NCI-H187 (cell line): Measurements from ENCODE around the gene DIO3.
"Not testable (repeated sequence)": the region's sequence is repeated elsewhere in the genome, so short reads cannot be mapped to it uniquely, and the experiment has no call there.

Experiments used
- DNase-seq, 2 experiments: peaks; one replicate each; lab custom pipeline; 2025; lab: John Stamatoyannopoulos, UW

DIO3 gene

GRCh38 chr14:101542391-101542790, 18.9 kb upstream of the DIO3 start:
- no peak for DNase-seq

GRCh38 chr14:101543814-101544213, 17.5 kb upstream of the DIO3 start:
- DNase-seq: no peak

- no peak for DNase-seq
These were observed 16.7 kb upstream of the DIO3 start for GRCh38 chr14:101544550-101544949.

GRCh38 chr14:101546706-101547105, 14.6 kb upstream of the DIO3 start:
- no peak for DNase-seq

- no peak for DNase-seq
These were observed 14.1 kb upstream of the DIO3 start for GRCh38 chr14:101547107-101547738.

- no peak for DNase-seq
These were observed 13.2 kb upstream of the DIO3 start for GRCh38 chr14:101547961-101548669.

GRCh38 chr14:101548710-101549109, 12.6 kb upstream of the DIO3 start:
- DNase-seq: no peak

- DNase-seq: no peak
These were observed 12.1 kb upstream of the DIO3 start for GRCh38 chr14:101549154-101549553.

- not testable (repeated sequence) for DNase-seq
These were observed 10.9 kb upstream of the DIO3 start for GRCh38 chr14:101550202-101550912.

GRCh38 chr14:101551729-101552595, 9.3 kb upstream of the DIO3 start:
- DNase-seq: no peak

GRCh38 chr14:101552786-101553231, 8.5 kb upstream of the DIO3 start:
- DNase-seq: no peak

- DNase-seq: no peak
These were observed 7.9 kb upstream of the DIO3 start for GRCh38 chr14:101553393-101553792.

- no peak for DNase-seq
These were observed 7.4 kb upstream of the DIO3 start for GRCh38 chr14:101553931-101554330.

GRCh38 chr14:101554991-101555668, 6.2 kb upstream of the DIO3 start:
- DNase-seq: no peak

GRCh38 chr14:101555669-101556043, 5.6 kb upstream of the DIO3 start:
- not testable (repeated sequence) for DNase-seq

- no peak for DNase-seq
These were observed 5.2 kb upstream of the DIO3 start for GRCh38 chr14:101556131-101556530.

GRCh38 chr14:101556566-101557320, 4.6 kb upstream of the DIO3 start:
- DNase-seq: no peak

- no peak for DNase-seq
These were observed 4.0 kb upstream of the DIO3 start for GRCh38 chr14:101557321-101557695.

- no peak for DNase-seq
These were observed 3.2 kb upstream of the DIO3 start for GRCh38 chr14:101557811-101558738.

GRCh38 chr14:101558739-101559240, 2.5 kb upstream of the DIO3 start:
- no peak for DNase-seq
